ENCODE data around the gene VWCE.

Gene VWCE

GRCh38 chr11:61333550-61334433 lies 38.7 kb upstream of the VWCE start:
- Mint-ChIP-seq H3K9me3 (no peaks in the 10 kb centered on the region), H3K27ac (peak overlapping the region; percentile 97), H3K4me3 (peak overlapping the region; percentile 96), H3K4me1 (ENCODE audit: low read depth) (peaks cover 46% of the 10 kb centered on the region), H3K36me3 (ENCODE audit: low read depth) (peaks cover 24% of the 10 kb centered on the region), H3K27me3 (ENCODE audit: low read depth) (no peaks in the 10 kb centered on the region)

- peak within 1 kb of the TSS; percentile 96 for H3K4me3 Mint-ChIP-seq
- no peaks in the 10 kb centered on the region for H3K27me3 Mint-ChIP-seq (ENCODE audit: low read depth)
- peaks cover 46% of the 10 kb centered on the region for H3K4me1 Mint-ChIP-seq (ENCODE audit: low read depth)
- H3K36me3 Mint-ChIP-seq (ENCODE audit: low read depth) = peaks cover 27% of the 10 kb centered on the region
- peak within 1 kb of the TSS; percentile 97 for H3K27ac Mint-ChIP-seq
- H3K9me3 Mint-ChIP-seq = no peaks in the 10 kb centered on the region
Measured at GRCh38 chr11:61332797-61333549, 37.9 kb upstream of the VWCE start, which contains the start of the genes DDB1 and TKFC. TSS of gene DDB1 (minus strand) at chr11:61333105. CDS start at chr11:61332968, 137 bp downstream. TSS of gene TKFC (plus strand) at chr11:61333228. CDS start at chr11:61334729, 1,501 bp downstream.

GRCh38 chr11:61332281-61332796 lies 37.2 kb upstream of the VWCE start:
- Mint-ChIP-seq H3K4me1 (ENCODE audit: low read depth) (peaks cover 49% of the 10 kb centered on the region), H3K36me3 (ENCODE audit: low read depth) (peaks cover 32% of the 10 kb centered on the region), H3K9me3 (no peaks in the 10 kb centered on the region)

GRCh38 chr11:61331651-61332050 lies 36.5 kb upstream of the VWCE start:
- Mint-ChIP-seq H3K4me3 (peak overlapping the region; percentile 96), H3K27me3 (ENCODE audit: low read depth) (no peaks in the 10 kb centered on the region), H3K4me1 (ENCODE audit: low read depth) (peaks cover 44% of the 10 kb centered on the region), H3K27ac (peak overlapping the region; percentile 86), H3K9me3 (no peaks in the 10 kb centered on the region), H3K36me3 (ENCODE audit: low read depth) (peaks cover 32% of the 10 kb centered on the region)

More at GRCh38 chr11:61332281-61332796, 37.2 kb upstream of the VWCE start:
- H3K4me3 Mint-ChIP-seq = peak overlapping the region; percentile 96
- no peaks in the 10 kb centered on the region for H3K27me3 Mint-ChIP-seq (ENCODE audit: low read depth)
- peak overlapping the region; percentile 86 for H3K27ac Mint-ChIP-seq

GRCh38 chr11:61329871-61330270 lies 34.8 kb upstream of the VWCE start:
- Mint-ChIP-seq H3K4me1 (ENCODE audit: low read depth) (peaks cover 41% of the 10 kb centered on the region), H3K4me3 (no peak overlapping the region), H3K36me3 (ENCODE audit: low read depth) (peaks cover 47% of the 10 kb centered on the region), H3K27me3 (ENCODE audit: low read depth) (no peaks in the 10 kb centered on the region), H3K9me3 (no peaks in the 10 kb centered on the region), H3K27ac (no peak overlapping the region)

GRCh38 chr11:61328351-61328750 lies 33.2 kb upstream of the VWCE start:
- no peaks in the 10 kb centered on the region for H3K27me3 Mint-ChIP-seq (ENCODE audit: low read depth)
- H3K36me3 Mint-ChIP-seq (ENCODE audit: low read depth) = peaks cover 56% of the 10 kb centered on the region
- H3K27ac Mint-ChIP-seq = no peak overlapping the region
- peaks cover 31% of the 10 kb centered on the region for H3K4me1 Mint-ChIP-seq (ENCODE audit: low read depth)
- H3K9me3 Mint-ChIP-seq = no peaks in the 10 kb centered on the region
- H3K4me3 Mint-ChIP-seq = no peak overlapping the region

- Mint-ChIP-seq H3K36me3 (ENCODE audit: low read depth) (peaks cover 62% of the 10 kb centered on the region), H3K4me3 (no peak overlapping the region), H3K4me1 (ENCODE audit: low read depth) (peaks cover 29% of the 10 kb centered on the region), H3K27ac (no peak overlapping the region), H3K9me3 (no peaks in the 10 kb centered on the region), H3K27me3 (ENCODE audit: low read depth) (no peaks in the 10 kb centered on the region)
Measured at GRCh38 chr11:61327669-61328071, 32.6 kb upstream of the VWCE start.

- H3K4me3 Mint-ChIP-seq = no peak overlapping the region
- no peak overlapping the region for H3K27ac Mint-ChIP-seq
- peaks cover 64% of the 10 kb centered on the region for H3K36me3 Mint-ChIP-seq (ENCODE audit: low read depth)
- no peaks in the 10 kb centered on the region for H3K9me3 Mint-ChIP-seq
- no peaks in the 10 kb centered on the region for H3K27me3 Mint-ChIP-seq (ENCODE audit: low read depth)
- H3K4me1 Mint-ChIP-seq (ENCODE audit: low read depth) = peaks cover 15% of the 10 kb centered on the region
Measured at GRCh38 chr11:61325649-61326414, 30.7 kb upstream of the VWCE start.

GRCh38 chr11:61315260-61315659 lies 20.1 kb upstream of the VWCE start:
- H3K27ac Mint-ChIP-seq = no peak overlapping the region
- no peaks in the 10 kb centered on the region for H3K4me1 Mint-ChIP-seq (ENCODE audit: low read depth)
- no peaks in the 10 kb centered on the region for H3K9me3 Mint-ChIP-seq
- no peaks in the 10 kb centered on the region for H3K27me3 Mint-ChIP-seq (ENCODE audit: low read depth)
- H3K36me3 Mint-ChIP-seq (ENCODE audit: low read depth) = peaks cover 42% of the 10 kb centered on the region
- no peak overlapping the region for H3K4me3 Mint-ChIP-seq

GRCh38 chr11:61310749-61311148 lies 15.6 kb upstream of the VWCE start:
- no peaks in the 10 kb centered on the region for H3K27me3 Mint-ChIP-seq (ENCODE audit: low read depth)
- H3K4me1 Mint-ChIP-seq (ENCODE audit: low read depth) = no peaks in the 10 kb centered on the region
- H3K4me3 Mint-ChIP-seq = no peak overlapping the region
- no peak overlapping the region for H3K27ac Mint-ChIP-seq
- H3K36me3 Mint-ChIP-seq (ENCODE audit: low read depth) = peaks cover 32% of the 10 kb centered on the region
- no peaks in the 10 kb centered on the region for H3K9me3 Mint-ChIP-seq

GRCh38 chr11:61309739-61310138 lies 14.6 kb upstream of the VWCE start:
- H3K27me3 Mint-ChIP-seq (ENCODE audit: low read depth) = no peaks in the 10 kb centered on the region
- H3K4me3 Mint-ChIP-seq = no peak overlapping the region
- H3K36me3 Mint-ChIP-seq (ENCODE audit: low read depth) = peaks cover 32% of the 10 kb centered on the region
- no peak overlapping the region for H3K27ac Mint-ChIP-seq
- H3K4me1 Mint-ChIP-seq (ENCODE audit: low read depth) = no peaks in the 10 kb centered on the region
- H3K9me3 Mint-ChIP-seq = no peaks in the 10 kb centered on the region

GRCh38 chr11:61309141-61309540 lies 14.0 kb upstream of the VWCE start:
- Mint-ChIP-seq H3K27me3 (ENCODE audit: low read depth) (no peaks in the 10 kb centered on the region), H3K27ac (no peak overlapping the region), H3K4me3 (no peak overlapping the region), H3K4me1 (ENCODE audit: low read depth) (no peaks in the 10 kb centered on the region), H3K9me3 (no peaks in the 10 kb centered on the region), H3K36me3 (ENCODE audit: low read depth) (peaks cover 32% of the 10 kb centered on the region)

- H3K27ac Mint-ChIP-seq = no peak overlapping the region
- no peaks in the 10 kb centered on the region for H3K27me3 Mint-ChIP-seq (ENCODE audit: low read depth)
Measured at GRCh38 chr11:61307354-61307753, 12.2 kb upstream of the VWCE start.

GRCh38 chr11:61306221-61306620 lies 11.1 kb upstream of the VWCE start:
- Mint-ChIP-seq H3K27me3 (ENCODE audit: low read depth) (no peaks in the 10 kb centered on the region), H3K4me1 (ENCODE audit: low read depth) (no peaks in the 10 kb centered on the region), H3K27ac (no peak overlapping the region), H3K36me3 (ENCODE audit: low read depth) (peaks cover 37% of the 10 kb centered on the region), H3K9me3 (no peaks in the 10 kb centered on the region), H3K4me3 (no peak overlapping the region)

More at GRCh38 chr11:61307354-61307753, 12.2 kb upstream of the VWCE start:
- peaks cover 33% of the 10 kb centered on the region for H3K36me3 Mint-ChIP-seq (ENCODE audit: low read depth)
- H3K4me1 Mint-ChIP-seq (ENCODE audit: low read depth) = no peaks in the 10 kb centered on the region
- no peak overlapping the region for H3K4me3 Mint-ChIP-seq
- no peaks in the 10 kb centered on the region for H3K9me3 Mint-ChIP-seq

Measured in T-helper 1 cell treated with Interleukin-12 subunit alpha and Interleukin-12 subunit beta and Interleukin-4 antibody, amounts not matched to agents 30 μg/mL and 1 μg/mL, for 36 hours (primary cell).